ENCODE results near the gene KDM2B. TPM values are rescaled to one million over a fixed set of nuclear protein-coding genes. Genes with fewer than 3 reads are reported as not detected.

Gene KDM2B
- total and polyA plus RNA-seq, 2 of the 8 experiments (the other 6 are each of a cell fraction or from before 2014, with no cell fraction given), result 111 to 162 TPM

DNA sequence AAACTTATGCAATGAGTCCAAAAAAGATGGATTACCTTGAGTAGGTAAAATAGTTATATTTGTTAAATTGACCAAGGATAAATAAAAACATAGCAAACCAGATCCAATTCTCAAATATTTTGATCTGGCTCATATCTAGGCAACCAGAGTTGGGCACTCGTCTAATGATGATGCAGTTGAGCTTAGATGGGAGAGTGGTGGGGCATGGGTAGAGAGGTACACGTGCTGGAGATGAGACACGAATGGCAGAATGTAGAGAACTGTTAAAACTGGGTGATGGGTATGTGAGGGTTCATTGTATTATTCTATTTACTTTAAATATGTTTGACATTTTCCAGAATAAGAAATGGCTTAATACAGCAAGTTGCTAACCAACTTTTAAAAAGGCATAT lies 188.5 kb downstream of the KDM2B start:
- Histone ChIP-seq H3K27me3 (replicated peaks in 1 of 4; ENCODE audit: control insufficient read depth in 3 of 4, extremely low read depth in 1 of 4, insufficient read depth in 3 of 4, low read length in 3 of 4) (no peaks in the 10 kb centered on the region), H2BK120ac (replicated peaks; ENCODE audit: low read depth, low read length) (no peak overlapping the region), H3K9ac (replicated peaks in 1 of 4; ENCODE audit: extremely low read depth in 1 of 4, low read depth in 3 of 4, low read length in 3 of 4) (no peak overlapping the region), H2BK12ac (ENCODE audit: low read depth, low read length) (no peak overlapping the region), H3K56ac (replicated peaks; ENCODE audit: insufficient read length, low read depth, low read length) (no peak overlapping the region), H3K79me1 (ENCODE audit: low read depth, low read length) (no peaks in the 10 kb centered on the region), H3K4me1 (replicated peaks in 1 of 4; ENCODE audit: control insufficient read depth in 3 of 4, insufficient read depth in 4 of 4, low read length in 3 of 4) (no peaks in the 10 kb centered on the region), H2BK15ac (ENCODE audit: low read length) (no peak overlapping the region), H3K27ac (ENCODE audit: low read depth, low read length) (no peak overlapping the region), H3K4me3 (ENCODE audit: extremely low read depth in 1 of 4, insufficient read depth in 2 of 4, low read depth in 3 of 4, low read length in 4 of 4) (no peak overlapping the region), H3K36me3 (ENCODE audit: control insufficient read depth in 2 of 4, insufficient read depth in 4 of 4, low read length in 3 of 4) (no peaks in the 10 kb centered on the region), H2BK5ac (ENCODE audit: low read depth, low read length) (no peak overlapping the region), H3K79me2 (ENCODE audit: control insufficient read depth in 1 of 2, insufficient read depth in 2 of 2, low read length in 2 of 2) (no peaks in the 10 kb centered on the region), H2AFZ (ENCODE audit: low read length) (no peak overlapping the region), H4K8ac (ENCODE audit: extremely low read depth, insufficient read depth, low read length) (no peak overlapping the region), H2BK20ac (ENCODE audit: low read length) (no peak overlapping the region), H3K23ac (ENCODE audit: insufficient read length) (no peak overlapping the region), H3K14ac (ENCODE audit: insufficient read length) (no peak overlapping the region), H4K91ac (replicated peaks; ENCODE audit: insufficient read length, low read length) (no peak overlapping the region), H3K4me2 (ENCODE audit: insufficient read depth in 1 of 2, low read depth in 2 of 2, low read length in 2 of 2) (no peak overlapping the region), H2AK5ac (ENCODE audit: low read depth, low read length) (no peak overlapping the region), H3K9me3 (ENCODE audit: insufficient read depth in 2 of 2, low read depth in 1 of 2, low read length in 1 of 2) (no peaks in the 10 kb centered on the region), H4K5ac (ENCODE audit: insufficient read length, low read depth, low read length) (no peak overlapping the region), H3K18ac (ENCODE audit: extremely low read depth, low read length) (no peak overlapping the region), H3K4ac (replicated peaks; ENCODE audit: insufficient read length, low read depth, low read length) (no peak overlapping the region), H3K23me2 (ENCODE audit: low read depth, low read length) (no peaks in the 10 kb centered on the region), H4K20me1 (replicated peaks in 1 of 2; ENCODE audit: control insufficient read depth in 1 of 2, insufficient read depth in 2 of 2, low read length in 2 of 2) (no peaks in the 10 kb centered on the region)
- 89% methylated on average over 3 of the region's 3 CpGs; no CpG with 5 or more reads in 1 of the 2 experiments for WGBS, 2 experiments (ENCODE audit: extremely low coverage in 1 of 2, insufficient coverage in 1 of 2, insufficient read length in 1 of 2, insufficient replicate concordance in 2 of 2, low coverage in 1 of 2, low lambda C conversion rate in 2 of 2, missing lambda C conversion rate in 1 of 2)
- FAIRE-seq (no peak), DNase-seq (ENCODE audit: low read depth in 1 of 2, low spot score in 2 of 2) (no peak)
- POLR2A ChIA-PET (ENCODE audit: partially characterized antibody), result no interaction called here
- CTCF ChIA-PET (ENCODE audit: partially characterized antibody), result no interaction called here
- TF ChIP-seq BCL11A (IDR thresholded peaks at IDR 0.05; ENCODE audit: low read depth in 2 of 2, low read length in 2 of 2) (no peak), CEBPB (IDR thresholded peaks at IDR 0.05; ENCODE audit: low read depth, low read length) (no peak), EGR1 (IDR thresholded peaks at IDR 0.05; ENCODE audit: borderline replicate concordance, low read depth, low read length) (no peak), HDAC2 (IDR thresholded peaks at IDR 0.05; ENCODE audit: borderline replicate concordance in 1 of 2, low read depth in 2 of 2, low read length in 2 of 2) (no peak), CTCF (IDR thresholded peaks at IDR 0.05; ENCODE audit: control extremely low read depth in 1 of 3, insufficient read depth in 1 of 3, low read depth in 1 of 3, low read length in 3 of 3) (no peak), HDAC6 (IDR thresholded peaks at IDR 0.05; ENCODE audit: low read depth, low read length) (no peak), ASH2L (IDR thresholded peaks at IDR 0.05; ENCODE audit: low read length) (no peak), SP4 (IDR thresholded peaks at IDR 0.05; ENCODE audit: low read length) (no peak), SP1 (IDR thresholded peaks at IDR 0.05; ENCODE audit: low read depth, low read length) (no peak), FOSL1 (IDR thresholded peaks at IDR 0.05; ENCODE audit: insufficient read depth, low read depth, low read length) (no peak), RXRA (IDR thresholded peaks at IDR 0.05; ENCODE audit: insufficient read depth, low read depth, low read length) (no peak), JUND (IDR thresholded peaks at IDR 0.05; ENCODE audit: low read length) (no peak), GTF2F1 (IDR thresholded peaks at IDR 0.05; ENCODE audit: borderline replicate concordance, low read depth, low read length) (no peak), CREB1 (IDR thresholded peaks at IDR 0.05) (no peak)
